Hepatocyte (in vitro differentiated cells): ENCODE measurements around the gene TCP11L2. TPM values are rescaled to one million over a fixed set of nuclear protein-coding genes. Genes with fewer than 3 reads are reported as not detected.

Experiments used
- DNase-seq: peaks from one replicate; pipeline ENCODE4 v3.0.0-alpha.2; 2016; ENCODE audit warnings: low spot score
- H2AFZ ChIP-seq: fragments of 200-600 bp; sonication (generic); 2 replicates; pipeline ENCODE4 v1.6.0; 2016; ENCODE audit warnings: antibody characterized with exemption, mild to moderate bottlenecking
- H3K27ac ChIP-seq: fragments of 200-600 bp; sonication (generic); 2 replicates; pipeline ENCODE4 v1.5.1; 2016; ENCODE audit warnings: mild to moderate bottlenecking
- H3K27me3 ChIP-seq: fragments of 200-600 bp; sonication (generic); 2 replicates; pipeline ENCODE4 v1.6.1; 2016
- H3K36me3 ChIP-seq: fragments of 200-600 bp; sonication (generic); replicated peaks from 2 replicates; pipeline ENCODE4 v1.5.1; 2016; ENCODE audit warnings: low read depth; ENCODE audit not compliant: insufficient read depth
- H3K4me1 ChIP-seq: fragments of 200-600 bp; sonication (generic); 2 replicates; pipeline ENCODE4 v1.5.1; 2016; ENCODE audit warnings: mild to moderate bottlenecking, moderate library complexity; ENCODE audit not compliant: insufficient read depth
- H3K4me2 ChIP-seq: fragments of 200-600 bp; sonication (generic); 2 replicates; pipeline ENCODE4 v1.6.0; 2016
- H3K4me3 ChIP-seq: fragments of 200-600 bp; sonication (generic); 2 replicates; pipeline ENCODE4 v1.5.1; 2016; ENCODE audit warnings: mild to moderate bottlenecking
- H3K79me2 ChIP-seq: fragments of 200-600 bp; sonication (generic); 2 replicates; pipeline ENCODE4 v1.6.0; 2017; ENCODE audit warnings: mild to moderate bottlenecking
- H3K9me2 ChIP-seq: fragments of 200-600 bp; sonication (generic); replicated peaks from 2 replicates; pipeline ENCODE4 v1.6.0; 2017; ENCODE audit warnings: mild to moderate bottlenecking; ENCODE audit not compliant: insufficient read depth
- H3K9me3 ChIP-seq: fragments of 200-600 bp; sonication (generic); 2 replicates; pipeline ENCODE4 v1.5.1; 2016; ENCODE audit warnings: low read depth, mild to moderate bottlenecking
- H4K20me1 ChIP-seq: fragments of 200-600 bp; sonication (generic); 2 replicates; pipeline ENCODE4 v1.6.0; 2016; ENCODE audit warnings: mild to moderate bottlenecking; ENCODE audit not compliant: insufficient read depth, poor library complexity, severe bottlenecking
- EZH2 ChIP-seq: fragments of 200-600 bp; sonication (generic); IDR thresholded peaks from 2 replicates; pipeline ENCODE4 v1.6.1; 2016; ENCODE audit warnings: antibody characterized with exemption, mild to moderate bottlenecking, borderline replicate concordance
- EZH2phosphoT487 ChIP-seq: fragments of 200-600 bp; sonication (generic); IDR thresholded peaks from one replicate; pipeline ENCODE4 v1.6.1; 2018; ENCODE audit warnings: antibody characterized with exemption, mild to moderate bottlenecking, low read depth, moderate library complexity; ENCODE audit not compliant: unreplicated experiment, severe bottlenecking
- WGBS: methylation state at CpG from one replicate; pipeline ENCODE4 v1.1.6; 2016; ENCODE audit warnings: low lambda C conversion rate; ENCODE audit errors: missing lambda C conversion rate; 5-methylcytosine and 5-hydroxymethylcytosine counted together
- polyA plus RNA-seq: library from polyadenylated mRNA; unstranded; fragments of >200 nt; fragmentation: Nextera tagmentation; extraction: Ambion mirVana; gene quantifications from 2 replicates; pipeline ENCODE4 v1.2.1, GENCODE V29; 2016
- total RNA-seq: library from RNA; depleted of rRNA; stranded (reverse); fragments of >200 nt; gene quantifications from 2 replicates; pipeline ENCODE4 v1.2.3, GENCODE V29; 2014
- TF ChIP-seq, protein P1 (sequence below): fragments of 200-600 bp; sonication (generic); IDR thresholded peaks from 2 replicates; pipeline ENCODE4 v1.5.1; 2016; ENCODE audit warnings: antibody characterized with exemption, mild to moderate bottlenecking; ENCODE audit not compliant: poor library complexity

TCP11L2 gene
- total and polyA plus RNA-seq, 2 experiments from 2014 or later: 9.6 to 38.4 TPM

GRCh38 chr12:106267535-106267934 is 35.0 kb upstream of the TCP11L2 start:
- H3K9me2 ChIP-seq: no peaks in the 10 kb centered on the region
- H3K27me3 ChIP-seq: no peaks in the 10 kb centered on the region
- no peak overlapping the region for H3K27ac ChIP-seq
- no peaks in the 10 kb centered on the region for H3K36me3 ChIP-seq
- H2AFZ ChIP-seq: no peak overlapping the region
- WGBS: 37% methylated on average over 2 of the region's 2 CpGs
- no peaks in the 10 kb centered on the region for H3K79me2 ChIP-seq
- no peak for TF ChIP-seq EZH2
- no peak for DNase-seq
- no peaks in the 10 kb centered on the region for H4K20me1 ChIP-seq
- H3K4me2 ChIP-seq: no peak overlapping the region
- H3K9me3 ChIP-seq: no peaks in the 10 kb centered on the region
- H3K4me1 ChIP-seq: no peaks in the 10 kb centered on the region
- H3K4me3 ChIP-seq: no peak overlapping the region

- Histone ChIP-seq H3K36me3 (no peaks in the 10 kb centered on the region), H3K27ac (no peak overlapping the region), H3K4me1 (peaks cover 6% of the 10 kb centered on the region), H3K27me3 (no peaks in the 10 kb centered on the region), H3K4me2 (no peak overlapping the region), H3K9me3 (no peaks in the 10 kb centered on the region), H3K79me2 (no peaks in the 10 kb centered on the region), H3K4me3 (no peak overlapping the region), H3K9me2 (no peaks in the 10 kb centered on the region), H2AFZ (no peak overlapping the region), H4K20me1 (no peaks in the 10 kb centered on the region)
- DNase-seq: no peak
- no peak for TF ChIP-seq EZH2phosphoT487
- TF ChIP-seq EZH2: no peak
- 89% methylated on average over 7 of the region's 7 CpGs for WGBS
These were observed 33.3 kb upstream of the TCP11L2 start for GRCh38 chr12:106269150-106269771.

GRCh38 chr12:106271575-106272505 is 30.7 kb upstream of the TCP11L2 start:
- no peaks in the 10 kb centered on the region for H3K79me2 ChIP-seq
- no peak overlapping the region for H3K4me3 ChIP-seq
- H3K4me1 ChIP-seq: peaks cover 21% of the 10 kb centered on the region
- H3K4me2 ChIP-seq: no peak overlapping the region
- no peak overlapping the region for H2AFZ ChIP-seq
- H4K20me1 ChIP-seq: no peaks in the 10 kb centered on the region
- H3K27me3 ChIP-seq: no peaks in the 10 kb centered on the region
- 88% methylated on average over 5 of the region's 5 CpGs for WGBS
- no peaks in the 10 kb centered on the region for H3K9me3 ChIP-seq
- H3K36me3 ChIP-seq: no peaks in the 10 kb centered on the region
- no peak overlapping the region for H3K27ac ChIP-seq
- no peak for DNase-seq
- no peaks in the 10 kb centered on the region for H3K9me2 ChIP-seq
- TF ChIP-seq, protein P1, sequence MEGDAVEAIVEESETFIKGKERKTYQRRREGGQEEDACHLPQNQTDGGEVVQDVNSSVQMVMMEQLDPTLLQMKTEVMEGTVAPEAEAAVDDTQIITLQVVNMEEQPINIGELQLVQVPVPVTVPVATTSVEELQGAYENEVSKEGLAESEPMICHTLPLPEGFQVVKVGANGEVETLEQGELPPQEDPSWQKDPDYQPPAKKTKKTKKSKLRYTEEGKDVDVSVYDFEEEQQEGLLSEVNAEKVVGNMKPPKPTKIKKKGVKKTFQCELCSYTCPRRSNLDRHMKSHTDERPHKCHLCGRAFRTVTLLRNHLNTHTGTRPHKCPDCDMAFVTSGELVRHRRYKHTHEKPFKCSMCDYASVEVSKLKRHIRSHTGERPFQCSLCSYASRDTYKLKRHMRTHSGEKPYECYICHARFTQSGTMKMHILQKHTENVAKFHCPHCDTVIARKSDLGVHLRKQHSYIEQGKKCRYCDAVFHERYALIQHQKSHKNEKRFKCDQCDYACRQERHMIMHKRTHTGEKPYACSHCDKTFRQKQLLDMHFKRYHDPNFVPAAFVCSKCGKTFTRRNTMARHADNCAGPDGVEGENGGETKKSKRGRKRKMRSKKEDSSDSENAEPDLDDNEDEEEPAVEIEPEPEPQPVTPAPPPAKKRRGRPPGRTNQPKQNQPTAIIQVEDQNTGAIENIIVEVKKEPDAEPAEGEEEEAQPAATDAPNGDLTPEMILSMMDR: no peak
- TF ChIP-seq EZH2 (no peak), EZH2phosphoT487 (no peak)

DNA sequence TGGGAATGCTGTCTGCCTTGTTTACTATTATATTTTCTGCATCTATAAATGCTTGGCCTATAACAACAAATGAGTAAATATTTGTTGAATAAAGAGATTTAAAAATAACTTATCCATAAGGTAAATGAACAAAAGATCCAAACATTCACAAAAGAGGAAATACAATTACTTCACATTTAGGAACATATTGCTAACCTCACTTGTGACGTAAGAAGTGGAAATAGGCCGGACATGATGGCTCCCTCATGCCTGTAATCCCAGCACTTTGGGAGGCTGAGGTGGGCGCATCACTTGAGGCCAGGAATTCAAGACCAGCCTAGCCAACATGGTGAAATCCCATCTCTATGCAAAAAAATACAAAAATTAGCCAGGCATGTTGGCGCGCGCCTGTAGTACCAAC is 29.0 kb upstream of the TCP11L2 start:
- H4K20me1 ChIP-seq: no peaks in the 10 kb centered on the region
- no peaks in the 10 kb centered on the region for H3K27me3 ChIP-seq
- H3K79me2 ChIP-seq: no peaks in the 10 kb centered on the region
- WGBS: 98% methylated on average over 6 of the region's 6 CpGs
- no peak overlapping the region for H2AFZ ChIP-seq
- no peak overlapping the region for H3K4me2 ChIP-seq
- H3K9me3 ChIP-seq: no peaks in the 10 kb centered on the region
- no peak for TF ChIP-seq EZH2phosphoT487
- TF ChIP-seq, protein P1: no peak
- peaks cover 37% of the 10 kb centered on the region for H3K4me1 ChIP-seq
- no peaks in the 10 kb centered on the region for H3K36me3 ChIP-seq
- no peaks in the 10 kb centered on the region for H3K9me2 ChIP-seq
- no peak overlapping the region for H3K4me3 ChIP-seq
- DNase-seq: no peak
- peak overlapping the region; percentile 85 for H3K27ac ChIP-seq
